ENCODE data around the gene ZNF335. TPM values are rescaled to one million over a fixed set of nuclear protein-coding genes. Genes with fewer than 3 reads are reported as not detected.

The ZNF335 gene
- total and polyA plus RNA-seq, 2 of the 13 experiments (the other 11 are each of a cell fraction or from before 2014, with no cell fraction given) = 9.7 to 13.7 TPM

DNA sequence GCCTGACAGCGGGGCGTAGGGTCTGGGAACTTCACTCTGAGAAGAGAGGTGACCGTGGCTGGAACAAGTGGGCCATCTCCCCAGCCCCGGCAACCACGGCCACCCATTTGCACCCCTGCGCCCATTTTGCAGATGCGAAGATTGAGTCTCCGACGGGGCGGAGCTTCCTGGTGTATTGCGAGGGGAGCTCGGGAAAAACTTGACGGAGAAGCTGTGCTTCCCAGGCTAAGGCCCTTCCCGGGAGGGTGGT is 653 bp downstream of the ZNF335 start (continued):
- TF ChIP-seq, protein P1, sequence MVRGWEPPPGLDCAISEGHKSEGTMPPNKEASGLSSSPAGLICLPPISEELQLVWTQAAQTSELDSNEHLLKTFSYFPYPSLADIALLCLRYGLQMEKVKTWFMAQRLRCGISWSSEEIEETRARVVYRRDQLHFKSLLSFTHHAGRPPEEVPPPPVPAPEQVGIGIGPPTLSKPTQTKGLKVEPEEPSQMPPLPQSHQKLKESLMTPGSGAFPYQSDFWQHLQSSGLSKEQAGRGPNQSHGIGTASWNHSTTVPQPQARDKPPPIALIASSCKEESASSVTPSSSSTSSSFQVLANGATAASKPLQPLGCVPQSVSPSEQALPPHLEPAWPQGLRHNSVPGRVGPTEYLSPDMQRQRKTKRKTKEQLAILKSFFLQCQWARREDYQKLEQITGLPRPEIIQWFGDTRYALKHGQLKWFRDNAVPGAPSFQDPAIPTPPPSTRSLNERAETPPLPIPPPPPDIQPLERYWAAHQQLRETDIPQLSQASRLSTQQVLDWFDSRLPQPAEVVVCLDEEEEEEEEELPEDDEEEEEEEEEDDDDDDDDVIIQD (CRISPR knock-in tag; IDR thresholded peaks at IDR 0.05; ENCODE audit: low read depth) = no peak
- TF ChIP-seq RORA (CRISPR knock-in tag; IDR thresholded peaks at IDR 0.05) (no peak), PAX8 (CRISPR knock-in tag; IDR thresholded peaks at IDR 0.05; ENCODE audit: borderline replicate concordance) (no peak; the same call in 1 of the 2 replicates), ZNF790 (CRISPR knock-in tag; IDR thresholded peaks at IDR 0.05; ENCODE audit: borderline replicate concordance) (no peak), THAP8 (CRISPR knock-in tag; IDR thresholded peaks at IDR 0.05; ENCODE audit: borderline replicate concordance) (no peak), STAT5B (CRISPR knock-in tag; IDR thresholded peaks at IDR 0.05) (no peak; the same call in 1 of the 2 replicates), ZNF20 (CRISPR knock-in tag; IDR thresholded peaks at IDR 0.05) (no peak), WIZ (CRISPR knock-in tag; IDR thresholded peaks at IDR 0.05) (peak; percentile 83; the same call in 1 of the 2 replicates), ZFP37 (CRISPR knock-in tag; IDR thresholded peaks at IDR 0.05; ENCODE audit: borderline replicate concordance) (no peak), ZNF747 (CRISPR knock-in tag; IDR thresholded peaks at IDR 0.05; ENCODE audit: borderline replicate concordance) (peak; percentile 60; the same call in 1 of the 2 replicates), ZNF879 (CRISPR knock-in tag; IDR thresholded peaks at IDR 0.05) (no peak), MTF1 (CRISPR knock-in tag; IDR thresholded peaks at IDR 0.05) (no peak), RNF219 (CRISPR knock-in tag; IDR thresholded peaks at IDR 0.05) (0 out of 2 replicates have a peak, but pooled peaks have one; percentile 96), NR2F1 (CRISPR knock-in tag; IDR thresholded peaks at IDR 0.05) (peak in 1 of 2 experiments; percentile 58; a peak in 1 of 4 replicates), HNRNPUL1 (IDR thresholded peaks at IDR 0.05; ENCODE audit: low read depth, low read length) (no peak), RFXAP (CRISPR knock-in tag; IDR thresholded peaks at IDR 0.05; ENCODE audit: borderline replicate concordance) (no peak), ZFP36L2 (CRISPR knock-in tag; IDR thresholded peaks at IDR 0.05) (no peak; the same call in 1 of the 2 replicates), TMF1 (CRISPR knock-in tag; IDR thresholded peaks at IDR 0.05; ENCODE audit: low read depth) (no peak), ZNF562 (CRISPR knock-in tag; IDR thresholded peaks at IDR 0.05; ENCODE audit: borderline replicate concordance) (no peak), ZNF652 (CRISPR knock-in tag; IDR thresholded peaks at IDR 0.05; ENCODE audit: borderline replicate concordance, low read depth) (no peak), THYN1 (CRISPR knock-in tag; IDR thresholded peaks at IDR 0.05; ENCODE audit: borderline replicate concordance, low read depth) (no peak), ZNF136 (CRISPR knock-in tag; IDR thresholded peaks at IDR 0.05; ENCODE audit: low read depth) (no peak), ATF1 (CRISPR knock-in tag; IDR thresholded peaks at IDR 0.05) (no peak), ATF7-NPFF (CRISPR knock-in tag; IDR thresholded peaks at IDR 0.05; ENCODE audit: low read depth) (no peak)
- TF ChIP-seq, protein P2, sequence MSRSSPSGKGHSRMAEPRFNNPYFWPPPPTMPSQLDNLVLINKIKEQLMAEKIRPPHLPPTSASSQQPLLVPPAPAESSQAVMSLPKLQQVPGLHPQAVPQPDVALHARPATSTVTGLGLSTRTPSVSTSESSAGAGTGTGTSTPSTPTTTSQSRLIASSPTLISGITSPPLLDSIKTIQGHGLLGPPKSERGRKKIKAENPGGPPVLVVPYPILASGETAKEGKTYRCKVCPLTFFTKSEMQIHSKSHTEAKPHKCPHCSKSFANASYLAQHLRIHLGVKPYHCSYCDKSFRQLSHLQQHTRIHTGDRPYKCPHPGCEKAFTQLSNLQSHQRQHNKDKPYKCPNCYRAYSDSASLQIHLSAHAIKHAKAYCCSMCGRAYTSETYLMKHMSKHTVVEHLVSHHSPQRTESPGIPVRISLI (CRISPR knock-in tag; IDR thresholded peaks at IDR 0.05; ENCODE audit: borderline replicate concordance) = no peak

Measured in HepG2 (cell line).